HG02642 (cell line): ENCODE data around the gene PLXNA3.

Experiments used
- ATAC-seq: cut with Tn5 transposase; IDR thresholded peaks from one replicate; pipeline ENCODE4 v1.9.1; 2021; ENCODE audit warnings: mild to moderate bottlenecking; ENCODE audit not compliant: unreplicated experiment, poor library complexity

Gene PLXNA3

DNA sequence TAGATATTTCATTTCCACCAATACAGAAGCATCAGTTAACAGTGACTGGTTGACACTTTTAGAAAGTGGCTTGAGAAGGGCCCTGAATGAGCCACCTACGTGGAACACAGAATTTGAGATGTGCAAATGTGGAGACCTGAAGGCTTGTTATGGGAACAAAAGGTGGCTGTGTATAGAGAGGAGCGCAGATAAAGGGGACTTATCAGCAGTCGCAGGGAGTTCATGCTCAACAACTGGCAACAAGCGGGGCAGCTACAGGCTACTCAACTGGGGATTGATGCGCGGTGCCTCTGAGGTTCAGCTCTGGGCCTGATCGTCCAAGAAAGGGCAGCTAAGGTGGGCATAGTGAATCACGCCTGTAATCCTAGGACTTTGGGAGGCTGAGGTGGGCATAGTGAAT lies 61.3 kb downstream of the PLXNA3 start:
- ATAC-seq = no peak

DNA sequence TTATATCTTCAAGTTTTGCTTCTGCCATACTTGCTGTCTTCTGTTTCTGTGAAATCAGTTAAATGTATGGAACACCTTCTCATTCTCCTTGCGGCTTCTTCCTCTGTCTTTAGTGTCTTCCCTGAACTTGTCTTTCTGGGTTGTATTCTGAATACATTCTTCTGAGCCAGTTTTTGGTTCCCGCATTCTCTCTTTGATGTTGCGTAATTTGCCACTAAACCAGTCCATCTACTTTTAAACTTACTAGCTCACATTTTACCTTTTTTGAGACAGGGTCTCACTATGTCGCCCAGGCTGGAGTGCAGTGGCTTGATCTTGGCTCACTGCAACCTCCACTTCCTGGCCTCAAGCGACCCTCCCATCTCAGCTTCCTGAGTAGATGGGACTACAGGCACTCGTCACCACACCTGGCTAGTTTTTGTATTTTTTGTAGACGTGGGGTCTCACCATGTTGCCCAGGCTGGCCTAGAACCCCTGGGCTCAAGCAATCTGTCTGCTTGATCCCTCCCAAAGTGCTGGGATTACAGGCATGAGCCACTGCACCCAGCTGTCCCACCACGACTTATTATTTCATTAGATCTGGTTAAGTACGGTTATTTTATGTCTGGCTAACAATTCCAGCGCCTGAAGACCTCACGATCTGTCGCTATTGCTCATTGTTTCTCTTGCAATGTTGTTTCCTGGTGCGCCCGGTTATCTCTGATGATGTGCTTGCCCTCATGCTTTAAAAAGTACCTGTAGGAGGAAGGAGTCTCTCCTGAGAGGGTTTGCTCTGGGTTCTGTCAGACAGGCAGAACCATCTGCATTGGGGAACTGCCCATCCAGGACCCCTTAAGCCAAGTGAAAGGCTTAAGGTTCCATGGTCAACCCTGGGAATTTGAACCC lies 67.8 kb downstream of the PLXNA3 start:
- no peak for ATAC-seq

DNA sequence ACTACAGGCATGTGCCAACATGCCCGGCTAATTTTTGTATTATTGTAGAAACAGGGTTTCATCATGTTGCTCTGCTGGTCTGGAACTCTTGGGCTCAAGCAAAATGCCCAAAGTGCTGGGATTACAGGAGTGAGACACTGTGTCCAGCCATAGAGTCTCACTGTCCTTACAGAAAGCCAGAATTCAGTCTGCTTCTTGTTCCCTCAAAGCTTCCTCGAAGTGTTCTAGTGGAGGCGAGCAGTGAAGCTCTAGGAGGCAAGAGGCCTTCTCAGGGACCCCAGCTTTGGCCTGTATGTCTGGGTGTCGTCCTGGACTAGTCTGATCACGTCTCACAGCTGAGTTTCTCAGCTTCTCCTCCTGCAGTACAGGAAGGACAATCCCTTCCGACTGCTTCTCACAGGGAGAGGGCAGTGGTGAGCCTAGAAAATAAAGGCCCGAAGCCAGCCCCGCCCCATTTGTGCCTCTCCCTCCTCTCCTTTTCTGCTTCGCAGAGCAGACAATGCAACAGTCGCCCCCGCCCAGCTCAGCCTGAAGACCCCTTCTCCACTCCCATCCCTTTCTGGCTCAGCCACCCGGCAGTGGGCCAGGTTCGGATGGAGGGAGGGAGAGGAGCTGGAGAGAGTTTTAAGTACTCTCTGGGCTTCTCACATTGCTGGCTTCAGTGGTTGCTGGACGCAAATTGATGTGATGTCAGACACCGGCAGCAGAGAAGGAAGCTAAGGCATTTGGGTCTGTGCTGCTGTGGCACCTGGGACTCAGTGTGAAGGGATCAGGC lies 69.0 kb downstream of the PLXNA3 start:
- peak; percentile 74 for ATAC-seq
